Endodermal cell (in vitro differentiated cells): ENCODE data around the gene B2M. TPM values are rescaled to one million over a fixed set of nuclear protein-coding genes. Genes with fewer than 3 reads are reported as not detected.

ENCODE experiments used
- DNase-seq: peaks from one replicate; pipeline ENCODE4 v3.0.0-alpha.2; 2017
- H3K27ac ChIP-seq: 2 replicates; pipeline ENCODE4 v1.5.1; 2013; ENCODE audit warnings: mild to moderate bottlenecking, low read depth, low read length, moderate library complexity
- H3K27me3 ChIP-seq: 2 replicates; pipeline ENCODE4 v1.6.1; 2013; ENCODE audit warnings: mild to moderate bottlenecking, low read length, moderate library complexity; ENCODE audit not compliant: insufficient read depth, control insufficient read depth, poor library complexity, severe bottlenecking
- H3K36me3 ChIP-seq: 2 replicates; pipeline ENCODE4 v1.7.0; 2013; ENCODE audit warnings: mild to moderate bottlenecking, low read length, moderate library complexity; ENCODE audit not compliant: control insufficient read depth, insufficient read depth
- H3K4me1 ChIP-seq: one replicate; pipeline ENCODE4 v1.7.0; 2013; ENCODE audit warnings: low read length; ENCODE audit not compliant: control insufficient read depth, insufficient read depth
- H3K4me3 ChIP-seq: 2 replicates; pipeline ENCODE4 v1.5.1; 2013; ENCODE audit warnings: mild to moderate bottlenecking, low read length, moderate library complexity
- H3K9ac ChIP-seq: 2 replicates; pipeline ENCODE4 v1.6.1; 2013; ENCODE audit warnings: mild to moderate bottlenecking, low read length, moderate library complexity; ENCODE audit not compliant: poor library complexity, severe bottlenecking; ENCODE audit errors: extremely low read depth
- H3K9me3 ChIP-seq: 2 replicates; pipeline ENCODE4 v1.6.1; 2013; ENCODE audit warnings: mild to moderate bottlenecking, low read length, moderate library complexity; ENCODE audit not compliant: control insufficient read depth
- H3K27ac Mint-ChIP-seq: 2 replicates; pipeline ENCODE4 v1.8.0; 2020; ENCODE audit warnings: mixed read lengths
- H3K27me3 Mint-ChIP-seq: 2 replicates; pipeline ENCODE4 v1.8.0; 2021; ENCODE audit warnings: mild to moderate bottlenecking, mixed read lengths; ENCODE audit not compliant: insufficient read depth
- H3K36me3 Mint-ChIP-seq: 2 replicates; pipeline ENCODE4 v1.8.0; 2020; ENCODE audit warnings: low read depth, mixed read lengths
- H3K4me1 Mint-ChIP-seq: 2 replicates; pipeline ENCODE4 v1.8.0; 2020; ENCODE audit warnings: mixed read lengths
- H3K4me3 Mint-ChIP-seq: 2 replicates; pipeline ENCODE4 v1.8.0; 2020; ENCODE audit warnings: mild to moderate bottlenecking, moderate library complexity, mixed read lengths
- H3K9me3 Mint-ChIP-seq: 2 replicates; pipeline ENCODE4 v1.8.0; 2020; ENCODE audit warnings: mild to moderate bottlenecking, mixed read lengths
- WGBS, 2 experiments: methylation state at CpG; one replicate each; pipeline versions ENCODE4 v1.1.5 to v1.1.7; 2013; ENCODE audit warnings: missing lambda C conversion rate in 2 of 2, mixed read lengths in 1 of 2; ENCODE audit not compliant: insufficient coverage in 1 of 2, insufficient read length in 1 of 2; 5-methylcytosine and 5-hydroxymethylcytosine counted together
- total RNA-seq, 2 donors: library from RNA; stranded (reverse); fragmentation: NEBNext Ultra II Directional in 1 of 2; extraction: Animal tissue kit (Norgen Biotek cat#: 25700) in 1 of 2; gene quantifications; 2 replicates in 1 of 2; 3 replicates in 1 of 2; pipeline ENCODE4 v1.2.1, GENCODE V29; 2021
- TF ChIP-seq, protein P1 (sequence below): fragments of 200-600 bp; sonication (generic); conservative IDR thresholded peaks from 2 replicates; pipeline ENCODE4 v1.5.0; 2021; ENCODE audit warnings: antibody characterized with exemption, mild to moderate bottlenecking

Gene B2M
- total RNA-seq, 2 donors from 2014 or later = 66.5 to 74.3 TPM

DNA sequence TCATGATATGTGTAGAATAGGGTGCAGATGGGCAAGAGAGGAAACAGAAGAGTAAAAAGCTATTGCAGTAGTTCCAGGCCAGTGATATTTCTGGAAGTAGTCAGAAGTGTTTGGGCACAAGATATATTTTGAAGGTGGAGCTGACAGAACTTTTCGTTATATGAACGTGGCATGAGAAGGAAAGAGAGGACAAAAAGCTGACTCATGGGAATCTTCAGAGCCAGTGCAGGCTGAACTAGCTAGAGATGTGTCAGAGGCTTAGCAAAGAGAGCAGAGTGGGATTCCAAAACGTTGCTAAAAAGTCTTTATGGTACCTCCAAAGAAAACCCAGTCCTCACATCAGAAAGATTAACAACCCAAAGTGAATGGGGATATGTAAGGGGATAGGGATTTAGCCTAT lies 53.7 kb downstream of the B2M start:
- Histone ChIP-seq H3K4me3 (no peak overlapping the region), H3K36me3 (no peaks in the 10 kb centered on the region), H3K9ac (no peak overlapping the region), H3K27ac (no peak overlapping the region), H3K9me3 (no peaks in the 10 kb centered on the region), H3K4me1 (no peaks in the 10 kb centered on the region), H3K27me3 (no peaks in the 10 kb centered on the region)
- TF ChIP-seq, protein P1, sequence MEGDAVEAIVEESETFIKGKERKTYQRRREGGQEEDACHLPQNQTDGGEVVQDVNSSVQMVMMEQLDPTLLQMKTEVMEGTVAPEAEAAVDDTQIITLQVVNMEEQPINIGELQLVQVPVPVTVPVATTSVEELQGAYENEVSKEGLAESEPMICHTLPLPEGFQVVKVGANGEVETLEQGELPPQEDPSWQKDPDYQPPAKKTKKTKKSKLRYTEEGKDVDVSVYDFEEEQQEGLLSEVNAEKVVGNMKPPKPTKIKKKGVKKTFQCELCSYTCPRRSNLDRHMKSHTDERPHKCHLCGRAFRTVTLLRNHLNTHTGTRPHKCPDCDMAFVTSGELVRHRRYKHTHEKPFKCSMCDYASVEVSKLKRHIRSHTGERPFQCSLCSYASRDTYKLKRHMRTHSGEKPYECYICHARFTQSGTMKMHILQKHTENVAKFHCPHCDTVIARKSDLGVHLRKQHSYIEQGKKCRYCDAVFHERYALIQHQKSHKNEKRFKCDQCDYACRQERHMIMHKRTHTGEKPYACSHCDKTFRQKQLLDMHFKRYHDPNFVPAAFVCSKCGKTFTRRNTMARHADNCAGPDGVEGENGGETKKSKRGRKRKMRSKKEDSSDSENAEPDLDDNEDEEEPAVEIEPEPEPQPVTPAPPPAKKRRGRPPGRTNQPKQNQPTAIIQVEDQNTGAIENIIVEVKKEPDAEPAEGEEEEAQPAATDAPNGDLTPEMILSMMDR = no peak
- Mint-ChIP-seq H3K27ac (no peak overlapping the region), H3K36me3 (no peaks in the 10 kb centered on the region), H3K9me3 (peaks cover 4% of the 10 kb centered on the region), H3K4me3 (no peak overlapping the region), H3K27me3 (peaks cover 2% of the 10 kb centered on the region), H3K4me1 (no peaks in the 10 kb centered on the region)
- no peak for DNase-seq
- 41 to 45% methylated on average over 2 to 3 of the region's 3 CpGs for WGBS, 2 experiments

Other genes with a start within 250 kb of the B2M start
- 10 to 100 TPM; 71.4 to 76.5 TPM for gene EIF3J, start 174.4 kb upstream of the B2M start, total RNA-seq
- 10 to 100 TPM; 60.2 to 61.6 TPM for gene SPG11, start 47.9 kb upstream of the B2M start, total RNA-seq
- gene PATL2, start 194 bp upstream of the B2M start, total RNA-seq = under 1 TPM in 1 of 2 donors, not detected in 1; 0.26 TPM
- gene TRIM69, start 25.0 kb downstream of the B2M start, total RNA-seq = 10 to 100 TPM in 1 of 2 donors, 1 to 10 TPM in 1; 5.7 to 13.1 TPM
- not detected for gene TERB2, start 245.2 kb downstream of the B2M start, total RNA-seq